H9 (cell line): ENCODE data around the gene DDOST. TPM values are rescaled to one million over a fixed set of nuclear protein-coding genes. Genes with fewer than 3 reads are reported as not detected.

ENCODE experiments used
- DNase-seq: peaks from one replicate; pipeline ENCODE4 v3.0.0-alpha.2; 2017
- H2AFZ ChIP-seq: one replicate; pipeline ENCODE4 v1.6.1; 2013; ENCODE audit warnings: mild to moderate bottlenecking, low read length, control low read depth, moderate library complexity
- H2AK5ac ChIP-seq: 2 replicates; pipeline ENCODE4 v1.6.1; 2013; ENCODE audit warnings: low read length, control low read depth, mixed read lengths; ENCODE audit not compliant: insufficient read length
- H2BK120ac ChIP-seq: one replicate; pipeline ENCODE4 v1.6.1; 2013; ENCODE audit warnings: low read depth, mild to moderate bottlenecking, low read length, control low read depth, inconsistent platforms; ENCODE audit not compliant: poor library complexity, severe bottlenecking
- H2BK12ac ChIP-seq: 2 replicates; pipeline ENCODE4 v1.6.1; 2013; ENCODE audit warnings: low read length, control low read depth, mixed read lengths, low read depth; ENCODE audit not compliant: insufficient read length
- H2BK15ac ChIP-seq: 2 replicates; pipeline ENCODE4 v1.6.1; 2013; ENCODE audit warnings: low read depth, low read length, control low read depth
- H2BK20ac ChIP-seq: one replicate; pipeline ENCODE4 v1.6.1; 2013; ENCODE audit warnings: low read depth, mild to moderate bottlenecking, low read length, control low read depth, inconsistent platforms; ENCODE audit not compliant: poor library complexity, severe bottlenecking
- H2BK5ac ChIP-seq: 2 replicates; pipeline ENCODE4 v1.6.1; 2013; ENCODE audit warnings: low read length, control low read depth, mixed read lengths; ENCODE audit not compliant: insufficient read length
- H3K14ac ChIP-seq: 2 replicates; pipeline ENCODE4 v1.6.1; 2013; ENCODE audit warnings: low read length, control low read depth; ENCODE audit not compliant: insufficient read depth
- H3K18ac ChIP-seq: 2 replicates; pipeline ENCODE4 v1.6.1; 2013; ENCODE audit warnings: low read depth, mild to moderate bottlenecking, mixed read lengths, low read length, control low read depth; ENCODE audit not compliant: insufficient read length
- H3K23ac ChIP-seq: 2 replicates; pipeline ENCODE4 v1.6.1; 2013; ENCODE audit warnings: low read length, control low read depth, mixed read lengths, low read depth; ENCODE audit not compliant: insufficient read length
- H3K23me2 ChIP-seq: 2 replicates; pipeline ENCODE4 v1.6.1; 2013; ENCODE audit warnings: low read depth, mild to moderate bottlenecking, mixed read lengths, low read length, control low read depth; ENCODE audit not compliant: insufficient read length, poor library complexity, severe bottlenecking
- H3K27ac ChIP-seq: 2 replicates; pipeline ENCODE4 v1.5.1; 2013; ENCODE audit warnings: low read length, control low read depth, mixed read lengths, low read depth; ENCODE audit not compliant: insufficient read length
- H3K27me3 ChIP-seq: 2 replicates; pipeline ENCODE4 v1.6.1; 2013; ENCODE audit warnings: low read length, control low read depth, inconsistent platforms; ENCODE audit not compliant: insufficient read depth
- H3K4ac ChIP-seq: 2 replicates; pipeline ENCODE4 v1.6.1; 2013; ENCODE audit warnings: low read depth, mild to moderate bottlenecking, control low read depth, inconsistent platforms, low read length, moderate library complexity
- H3K4me1 ChIP-seq: 2 replicates; pipeline ENCODE4 v1.6.1; 2013; ENCODE audit warnings: low read length, control low read depth, inconsistent platforms; ENCODE audit not compliant: insufficient read depth
- H3K4me2 ChIP-seq: 2 replicates; pipeline ENCODE4 v1.6.1; 2013; ENCODE audit warnings: low read length, control low read depth, mixed read lengths; ENCODE audit not compliant: insufficient read length, insufficient read depth
- H3K56ac ChIP-seq: 2 replicates; pipeline ENCODE4 v1.6.1; 2013; ENCODE audit warnings: low read depth, mild to moderate bottlenecking, mixed read lengths, low read length, control low read depth; ENCODE audit not compliant: insufficient read length
- H3K79me1 ChIP-seq: 2 replicates; pipeline ENCODE4 v1.6.1; 2013; ENCODE audit warnings: low read depth, mild to moderate bottlenecking, moderate library complexity, low read length, control low read depth, inconsistent platforms; ENCODE audit not compliant: insufficient read depth, poor library complexity, severe bottlenecking
- H3K79me2 ChIP-seq: 2 replicates; pipeline ENCODE4 v1.6.1; 2013; ENCODE audit warnings: low read length, control low read depth, inconsistent platforms; ENCODE audit not compliant: insufficient read depth
- H3K9ac ChIP-seq: 2 replicates; pipeline ENCODE4 v1.6.1; 2013; ENCODE audit warnings: low read length, control low read depth, mixed read lengths; ENCODE audit not compliant: insufficient read length; ENCODE audit errors: extremely low read depth
- H3K9me3 ChIP-seq: one replicate; pipeline ENCODE4 v1.6.1; 2013; ENCODE audit warnings: low read depth, low read length, inconsistent platforms; ENCODE audit not compliant: control insufficient read depth
- H3T11ph ChIP-seq: one replicate; pipeline ENCODE4 v1.6.1; 2013; ENCODE audit warnings: mild to moderate bottlenecking, low read length, control low read depth, inconsistent platforms
- H4K20me1 ChIP-seq: one replicate; pipeline ENCODE4 v1.6.1; 2013; ENCODE audit not compliant: control insufficient read depth, insufficient read length, insufficient read depth
- H4K5ac ChIP-seq: 2 replicates; pipeline ENCODE4 v1.6.1; 2013; ENCODE audit warnings: low read depth, mild to moderate bottlenecking, mixed read lengths, low read length, control low read depth; ENCODE audit not compliant: insufficient read length
- H4K8ac ChIP-seq: replicated peaks from 2 replicates; pipeline ENCODE4 v1.6.1; 2013; ENCODE audit warnings: low read length, control low read depth, mixed read lengths, low read depth; ENCODE audit not compliant: insufficient read length
- H4K91ac ChIP-seq: 2 replicates; pipeline ENCODE4 v1.6.1; 2013; ENCODE audit warnings: low read depth, mild to moderate bottlenecking, moderate library complexity, mixed read lengths, low read length, control low read depth; ENCODE audit not compliant: insufficient read length
- H3K27ac Mint-ChIP-seq, 3 experiments: 2 replicates in 2 of 3; 3 replicates in 1 of 3; pipeline ENCODE4 v1.8.0; 2020 to 2021; ENCODE audit warnings: mixed read lengths in 3 of 3, mild to moderate bottlenecking in 1 of 3, moderate library complexity in 1 of 3
- H3K27me3 Mint-ChIP-seq: 2 replicates; pipeline ENCODE4 v1.8.0; 2021; ENCODE audit warnings: low read depth, mild to moderate bottlenecking, moderate library complexity, mixed read lengths
- H3K36me3 Mint-ChIP-seq, 3 experiments: 2 replicates in 2 of 3; 3 replicates in 1 of 3; pipeline ENCODE4 v1.8.0; 2020 to 2021; ENCODE audit warnings: low read depth in 3 of 3, mixed read lengths in 3 of 3; ENCODE audit not compliant: insufficient read depth in 1 of 3
- H3K4me1 Mint-ChIP-seq, 2 experiments: 2 replicates each; pipeline ENCODE4 v1.8.0; 2020; ENCODE audit warnings: mixed read lengths in 2 of 2
- H3K4me3 Mint-ChIP-seq, 2 experiments: 2 replicates in 1 of 2; 3 replicates in 1 of 2; pipeline ENCODE4 v1.8.0; 2020 to 2021; ENCODE audit warnings: mild to moderate bottlenecking in 2 of 2, mixed read lengths in 2 of 2, moderate library complexity in 1 of 2
- H3K9me3 Mint-ChIP-seq, 2 experiments: 2 replicates in 1 of 2; 3 replicates in 1 of 2; pipeline ENCODE4 v1.8.0; 2020; ENCODE audit warnings: mild to moderate bottlenecking in 2 of 2, mixed read lengths in 2 of 2, moderate library complexity in 1 of 2
- CTCF ChIP-seq: fragments of 200-600 bp; sonication (generic); conservative IDR thresholded peaks from 3 replicates; pipeline ENCODE4 v1.8.0; 2021; ENCODE audit warnings: antibody characterized with exemption, mild to moderate bottlenecking
- WGBS: extraction: QIAGEN DNeasy Blood & Tissue Kit; methylation state at CpG from one replicate; pipeline ENCODE4 v1.1.7; 2013; ENCODE audit warnings: missing lambda C conversion rate, low lambda C conversion rate, mixed read lengths; ENCODE audit not compliant: insufficient read length; ENCODE audit errors: extremely low coverage; 5-methylcytosine and 5-hydroxymethylcytosine counted together
- total RNA-seq: library from RNA; stranded (reverse); gene quantifications from 2 replicates; pipeline ENCODE4 v1.2.1, GENCODE V29; 2021

The DDOST gene
- total RNA-seq, 1 experiment from 2014 or later: 255 TPM

GRCh38 chr1:20616847-20617487, 44.2 kb downstream of the DDOST start:
- Histone ChIP-seq H4K91ac (no peak overlapping the region), H2BK120ac (no peak overlapping the region), H3K23ac (no peak overlapping the region), H3K4me2 (no peak overlapping the region), H3K56ac (no peak overlapping the region), H3K4ac (no peak overlapping the region), H3K79me2 (no peaks in the 10 kb centered on the region), H3K27me3 (no peaks in the 10 kb centered on the region), H3K23me2 (no peaks in the 10 kb centered on the region), H3K18ac (no peak overlapping the region), H2BK15ac (no peak overlapping the region), H2BK20ac (no peak overlapping the region), H3T11ph (no peak overlapping the region), H4K5ac (no peak overlapping the region), H2BK5ac (no peak overlapping the region), H3K27ac (no peak overlapping the region), H3K4me1 (peaks cover 5% of the 10 kb centered on the region; the same call in 1 of the 2 replicates), H2AK5ac (no peak overlapping the region), H3K9ac (no peak overlapping the region), H3K9me3 (no peaks in the 10 kb centered on the region), H3K14ac (no peak overlapping the region), H2BK12ac (no peak overlapping the region), H4K20me1 (no peaks in the 10 kb centered on the region), H2AFZ (no peak overlapping the region), H3K79me1 (no peaks in the 10 kb centered on the region), H4K8ac (no peak overlapping the region)
- no peak for TF ChIP-seq CTCF
- Mint-ChIP-seq H3K36me3 (no peaks in the 10 kb centered on the region), H3K4me1 (peaks cover 26 to 32% of the 10 kb centered on the region in 2 experiments), H3K4me3 (no peak overlapping the region), H3K27ac (no peak overlapping the region), H3K27me3 (no peaks in the 10 kb centered on the region), H3K9me3 (no peaks in the 10 kb centered on the region)
- no peak for DNase-seq
- WGBS: no CpG with 5 or more reads among the region's 3 CpGs
